NK-92 (cell line): ENCODE measurements around the gene SIN3B.

Experiments used
- DNase-seq: peaks from one replicate; lab custom pipeline; 2025; ENCODE audit not compliant: unreplicated experiment; lab: John Stamatoyannopoulos, UW

SIN3B gene

GRCh38 chr19:16822648-16823047, 6.5 kb upstream of the SIN3B start:
- DNase-seq: no peak

GRCh38 chr19:16824658-16825311, 4.4 kb upstream of the SIN3B start:
- DNase-seq: no peak

- DNase-seq: no peak
These were observed 3.7 kb upstream of the SIN3B start for GRCh38 chr19:16825312-16826052.

- no peak for DNase-seq
These were observed 658 bp downstream of the SIN3B start for GRCh38 chr19:16829822-16830289.

GRCh38 chr19:16830679-16831078, 1.5 kb downstream of the SIN3B start:
- no peak for DNase-seq

- DNase-seq: no peak
These were observed 2.3 kb downstream of the SIN3B start for GRCh38 chr19:16831531-16831930.

- DNase-seq: no peak
These were observed 5.5 kb downstream of the SIN3B start for GRCh38 chr19:16834747-16835146.

GRCh38 chr19:16836115-16837034, 7.2 kb downstream of the SIN3B start:
- DNase-seq: no peak

GRCh38 chr19:16837035-16837362, 7.8 kb downstream of the SIN3B start:
- DNase-seq: no peak

GRCh38 chr19:16841391-16841926, 12.3 kb downstream of the SIN3B start:
- no peak for DNase-seq

- DNase-seq: no peak
These were observed 17.7 kb downstream of the SIN3B start for GRCh38 chr19:16846901-16847300.

GRCh38 chr19:16847430-16847829, 18.2 kb downstream of the SIN3B start:
- no peak for DNase-seq

- DNase-seq: no peak
These were observed 20.0 kb downstream of the SIN3B start for GRCh38 chr19:16849168-16849567.

GRCh38 chr19:16850133-16850532, 20.9 kb downstream of the SIN3B start:
- no peak for DNase-seq

- no peak for DNase-seq
These were observed 22.0 kb downstream of the SIN3B start for GRCh38 chr19:16851031-16851712.

- no peak for DNase-seq
These were observed 23.9 kb downstream of the SIN3B start for GRCh38 chr19:16853066-16853465.

- DNase-seq: no peak
These were observed 26.9 kb downstream of the SIN3B start for GRCh38 chr19:16856091-16856490.

- DNase-seq: no peak
These were observed 30.4 kb downstream of the SIN3B start for GRCh38 chr19:16859626-16860025.

- no peak for DNase-seq
These were observed 30.9 kb downstream of the SIN3B start for GRCh38 chr19:16860118-16860517.

- DNase-seq: no peak
These were observed 31.8 kb downstream of the SIN3B start for GRCh38 chr19:16861011-16861410.

- DNase-seq: no peak
These were observed 32.6 kb downstream of the SIN3B start for GRCh38 chr19:16861834-16862233.
